Measurements from ENCODE around the gene AEBP1. TPM values are rescaled to one million over a fixed set of nuclear protein-coding genes. Genes with fewer than 3 reads are reported as not detected.

Gene AEBP1
- total and polyA plus RNA-seq, 8 donors: 5.1 to 49.3 (median 17.5) TPM

GRCh38 chr7:44140341-44140740, 36.2 kb downstream of the AEBP1 start:
- Histone ChIP-seq H3K36me3 (no peaks in the 10 kb centered on the region), H3K27ac (no peak overlapping the region), H3K27me3 (no peaks in the 10 kb centered on the region), H3K9me3 (no peaks in the 10 kb centered on the region), H3K4me3 (no peak overlapping the region), H3K4me1 (no peaks in the 10 kb centered on the region)
- peak in 1 of 6 donors; percentile 52 for DNase-seq
- FAIRE-seq: no peak
- no peak for TF ChIP-seq CTCF (IDR thresholded peaks at IDR 0.05)
- 75 to 81% methylated on average over 10 of the region's 10 CpGs for WGBS, 2 donors
- intact Hi-C loops (cut with DNase I): no loop called here
- no peak for ATAC-seq

GRCh38 chr7:44141221-44141850, 37.2 kb downstream of the AEBP1 start, which contains the start of gene MYL7:
MYL7 (minus strand) TSS chr7:44141332; CDS start chr7:44141305, 27 bp downstream.
- H3K27ac ChIP-seq: no peak within 1 kb of the TSS
- WGBS, 2 donors: 72 to 74% methylated on average over 5 to 6 of the region's 6 CpGs
- FAIRE-seq: no peak
- H3K9me3 ChIP-seq: no peaks in the 10 kb centered on the region
- no peak for ATAC-seq
- no peaks in the 10 kb centered on the region for H3K4me1 ChIP-seq
- H3K27me3 ChIP-seq: no peaks in the 10 kb centered on the region
- peak in 1 of 6 donors; percentile 44 for DNase-seq
- no peak for TF ChIP-seq CTCF (IDR thresholded peaks at IDR 0.05)
- no peaks in the 10 kb centered on the region for H3K36me3 ChIP-seq
- no peak within 1 kb of the TSS for H3K4me3 ChIP-seq
- intact Hi-C loops (cut with DNase I): no loop called here

GRCh38 chr7:44142028-44142427, 37.9 kb downstream of the AEBP1 start:
- H3K27ac ChIP-seq: no peak overlapping the region
- no peaks in the 10 kb centered on the region for H3K4me1 ChIP-seq
- DNase-seq: peak in 1 of 6 donors; percentile 63
- no peak for FAIRE-seq
- H3K27me3 ChIP-seq: no peaks in the 10 kb centered on the region
- no peak overlapping the region for H3K4me3 ChIP-seq
- ATAC-seq: no peak
- intact Hi-C loops (cut with DNase I): no loop called here
- no peaks in the 10 kb centered on the region for H3K9me3 ChIP-seq
- H3K36me3 ChIP-seq: no peaks in the 10 kb centered on the region
- TF ChIP-seq CTCF (IDR thresholded peaks at IDR 0.05): no peak
- 84 to 88% methylated on average over 4 of the region's 4 CpGs for WGBS, 2 donors

- Histone ChIP-seq H3K4me3 (no peak overlapping the region), H3K27me3 (no peaks in the 10 kb centered on the region), H3K36me3 (no peaks in the 10 kb centered on the region), H3K27ac (no peak overlapping the region), H3K9me3 (no peaks in the 10 kb centered on the region), H3K4me1 (no peaks in the 10 kb centered on the region)
- DNase-seq (no peak), FAIRE-seq (no peak), ATAC-seq (no peak)
- 72 to 87% methylated on average over 6 of the region's 6 CpGs for whole genome bisulfite sequencing, 2 donors
- intact Hi-C loops (cut with DNase I): no loop called here
- TF ChIP-seq CTCF (IDR thresholded peaks at IDR 0.05): no peak
Measured at GRCh38 chr7:44143646-44144250, 39.6 kb downstream of the AEBP1 start.

- Histone ChIP-seq H3K4me3 (no peak overlapping the region), H3K36me3 (no peaks in the 10 kb centered on the region), H3K27ac (no peak overlapping the region), H3K27me3 (no peaks in the 10 kb centered on the region), H3K9me3 (no peaks in the 10 kb centered on the region), H3K4me1 (no peaks in the 10 kb centered on the region)
- DNase-seq: peak in 1 of 6 donors; percentile 11
- ATAC-seq: no peak
- no peak for TF ChIP-seq CTCF (IDR thresholded peaks at IDR 0.05)
- WGBS, 2 donors: 90 to 94% methylated on average over 6 of the region's 6 CpGs
- no peak for FAIRE-seq
- intact Hi-C loops (cut with DNase I): no loop called here
Measured at GRCh38 chr7:44144426-44144967, 40.4 kb downstream of the AEBP1 start.

All from pancreas (tissue), 10 donors.